ENCODE results near the gene ATAD3C.

Gene ATAD3C

DNA sequence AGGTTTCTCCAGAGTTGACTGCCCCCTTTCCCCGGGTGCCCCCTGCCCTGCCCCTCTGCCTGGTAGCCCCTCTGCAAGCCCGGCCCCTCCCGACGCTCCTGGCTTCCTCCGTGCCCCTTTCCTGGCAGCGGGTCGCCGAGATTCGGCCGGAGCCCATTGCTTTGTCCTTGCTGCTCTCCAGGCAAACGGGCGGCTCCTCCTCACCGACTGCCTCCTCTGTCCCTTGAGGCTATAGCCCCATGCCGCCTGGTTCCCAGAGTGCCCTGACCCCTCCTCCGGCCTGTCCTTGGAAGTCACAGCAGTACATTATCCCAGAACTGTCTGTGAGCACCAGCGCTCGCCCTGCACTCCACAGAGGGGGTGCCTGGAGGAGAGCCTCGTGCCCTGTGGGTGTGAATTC is 64.2 kb downstream of the ATAD3C start:
- peak; percentile 6 for DNase-seq

DNA sequence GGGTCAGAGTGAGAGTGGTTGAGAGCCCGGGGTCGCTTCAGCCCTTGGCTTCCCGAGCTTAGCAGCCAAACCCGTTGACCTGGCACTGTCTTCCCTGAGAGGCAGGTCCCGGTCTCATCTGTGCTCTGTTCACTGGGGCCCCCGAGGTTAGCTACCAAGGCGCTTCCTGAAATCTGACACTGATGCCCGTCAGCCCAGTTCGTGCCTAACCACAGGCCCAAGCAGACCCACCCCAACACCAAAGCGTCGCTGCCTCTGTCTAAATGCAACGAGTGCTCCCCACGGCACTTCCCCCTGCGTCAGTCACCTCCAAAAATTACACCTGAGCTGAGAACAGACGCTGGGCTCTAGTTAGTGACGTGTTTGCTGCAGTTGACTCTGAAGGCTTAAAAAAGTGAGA is 64.9 kb downstream of the ATAD3C start:
- peak; percentile 3 for DNase-seq

GRCh38 chr1:1516923-1517322 is 67.4 kb downstream of the ATAD3C start:
- peak; percentile 8 for DNase-seq

- peak; percentile 44 for DNase-seq
Measured at GRCh38 chr1:1517973-1518620, 68.6 kb downstream of the ATAD3C start.

DNA sequence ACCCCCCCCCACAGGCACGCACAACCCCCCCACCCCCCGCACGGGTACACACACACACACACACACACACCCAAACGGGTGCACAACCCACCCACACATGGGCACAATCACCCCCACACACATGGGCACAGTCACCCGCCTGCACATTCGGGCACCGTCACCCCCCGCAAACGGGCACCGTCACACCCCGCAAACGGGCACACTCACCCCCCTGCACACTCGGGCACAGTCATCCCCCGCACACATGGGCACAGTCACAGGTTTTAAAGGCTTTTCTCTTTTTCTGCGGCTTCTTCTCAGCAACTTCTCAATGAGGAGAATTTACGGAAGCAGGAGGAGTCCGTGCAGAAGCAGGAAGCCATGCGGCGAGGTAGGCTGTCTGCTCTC is 69.1 kb downstream of the ATAD3C start:
- DNase-seq = peak; percentile 21
